ENCODE results near the gene BEND7. TPM values are rescaled to one million over a fixed set of nuclear protein-coding genes. Genes with fewer than 3 reads are reported as not detected.

BEND7 gene, protein sequence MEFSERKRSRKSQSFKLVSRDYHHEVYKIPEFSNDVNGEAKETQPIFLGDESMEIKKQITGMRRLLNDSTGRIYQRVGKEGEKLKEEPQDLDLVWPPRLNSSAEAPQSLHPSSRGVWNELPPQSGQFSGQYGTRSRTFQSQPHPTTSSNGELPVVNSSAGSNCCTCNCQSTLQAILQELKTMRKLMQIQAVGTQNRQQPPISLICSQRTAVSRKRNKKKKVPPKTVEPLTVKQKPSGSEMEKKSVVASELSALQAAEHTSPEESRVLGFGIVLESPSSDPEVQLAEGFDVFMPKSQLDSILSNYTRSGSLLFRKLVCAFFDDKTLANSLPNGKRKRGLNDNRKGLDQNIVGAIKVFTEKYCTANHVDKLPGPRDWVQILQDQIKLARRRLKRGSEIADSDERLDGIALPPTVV
- 10 to 100 TPM in 2 of 4 donors, 1 to 10 TPM in 2; 9.7 to 22.2 (median 14.3) TPM for total RNA-seq

DNA sequence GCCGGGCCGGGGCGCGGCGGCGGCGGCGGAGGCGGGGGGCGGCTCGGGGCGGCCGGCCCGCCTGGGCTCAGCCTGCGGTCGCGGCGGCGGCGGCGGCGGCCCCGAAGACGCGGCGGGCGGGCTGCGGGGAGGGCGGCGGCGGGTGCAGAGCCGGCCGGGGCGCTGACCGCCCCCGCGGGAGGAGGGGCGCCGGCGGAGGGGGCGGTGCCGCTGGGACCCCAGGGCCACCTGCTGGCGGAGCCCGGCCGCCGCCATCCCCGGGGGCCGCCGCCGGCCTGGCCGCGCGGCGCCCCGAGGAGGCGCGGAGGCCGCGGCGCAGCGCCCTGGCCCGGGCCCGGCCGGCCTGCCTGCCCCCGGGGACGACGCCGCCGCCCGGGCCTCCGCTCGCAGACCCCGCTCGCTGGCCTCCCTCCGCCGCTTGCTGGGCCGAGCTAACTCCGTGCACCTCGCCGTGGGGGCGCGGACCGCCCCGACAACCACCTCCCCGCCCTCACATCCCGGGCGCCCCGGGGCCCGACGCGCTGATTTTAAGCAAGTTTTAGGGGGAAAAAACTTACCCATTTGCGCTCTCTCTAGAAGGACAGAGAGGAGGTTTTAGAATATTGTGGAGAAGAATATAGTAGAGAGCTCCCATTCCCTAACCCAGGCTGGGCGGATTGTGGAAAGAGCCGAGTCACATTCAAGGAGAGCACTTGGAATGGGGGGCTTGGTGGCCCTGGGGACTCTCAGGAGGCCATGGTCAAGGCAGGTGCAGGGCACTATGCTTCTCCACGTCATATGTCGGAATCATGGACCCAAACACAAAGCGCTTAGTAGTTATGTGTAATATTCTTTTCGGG, at the start of gene BEND7:
Gene BEND7, minus strand, starts transcription at position 140 of the 839 bp plus-strand sequence. CDS start 481 bp downstream, outside the sequence.
- TF ChIP-seq, protein P1, sequence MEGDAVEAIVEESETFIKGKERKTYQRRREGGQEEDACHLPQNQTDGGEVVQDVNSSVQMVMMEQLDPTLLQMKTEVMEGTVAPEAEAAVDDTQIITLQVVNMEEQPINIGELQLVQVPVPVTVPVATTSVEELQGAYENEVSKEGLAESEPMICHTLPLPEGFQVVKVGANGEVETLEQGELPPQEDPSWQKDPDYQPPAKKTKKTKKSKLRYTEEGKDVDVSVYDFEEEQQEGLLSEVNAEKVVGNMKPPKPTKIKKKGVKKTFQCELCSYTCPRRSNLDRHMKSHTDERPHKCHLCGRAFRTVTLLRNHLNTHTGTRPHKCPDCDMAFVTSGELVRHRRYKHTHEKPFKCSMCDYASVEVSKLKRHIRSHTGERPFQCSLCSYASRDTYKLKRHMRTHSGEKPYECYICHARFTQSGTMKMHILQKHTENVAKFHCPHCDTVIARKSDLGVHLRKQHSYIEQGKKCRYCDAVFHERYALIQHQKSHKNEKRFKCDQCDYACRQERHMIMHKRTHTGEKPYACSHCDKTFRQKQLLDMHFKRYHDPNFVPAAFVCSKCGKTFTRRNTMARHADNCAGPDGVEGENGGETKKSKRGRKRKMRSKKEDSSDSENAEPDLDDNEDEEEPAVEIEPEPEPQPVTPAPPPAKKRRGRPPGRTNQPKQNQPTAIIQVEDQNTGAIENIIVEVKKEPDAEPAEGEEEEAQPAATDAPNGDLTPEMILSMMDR (IDR thresholded peaks at IDR 0.05) = no peak
- DNase-seq (ENCODE audit: low spot score) (no peak), ATAC-seq (ENCODE audit: low FRiP score) (peak; percentile 89)

DNA sequence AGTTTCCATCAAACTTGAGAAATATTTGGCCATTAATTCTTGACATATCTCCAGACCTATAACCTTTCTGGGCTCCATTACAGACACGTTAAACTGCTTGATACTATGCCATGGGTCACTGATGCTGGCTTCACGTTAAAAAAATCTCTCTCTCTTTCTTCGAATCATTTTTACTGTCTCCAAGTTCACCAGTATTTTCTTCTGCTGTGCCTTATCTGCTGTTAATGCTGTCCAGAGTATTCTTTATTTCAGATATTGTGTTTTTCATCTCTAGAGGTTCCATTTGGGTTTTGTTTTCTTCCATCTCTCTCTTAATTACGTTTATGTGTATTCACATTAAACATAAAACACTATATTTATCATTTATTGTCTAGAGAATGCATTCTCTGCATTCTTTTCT, 45.1 kb upstream of the BEND7 start:
- ATAC-seq (ENCODE audit: low FRiP score) (no peak), DNase-seq (ENCODE audit: low spot score) (no peak)
- TF ChIP-seq, protein P1 (IDR thresholded peaks at IDR 0.05) = no peak

DNA sequence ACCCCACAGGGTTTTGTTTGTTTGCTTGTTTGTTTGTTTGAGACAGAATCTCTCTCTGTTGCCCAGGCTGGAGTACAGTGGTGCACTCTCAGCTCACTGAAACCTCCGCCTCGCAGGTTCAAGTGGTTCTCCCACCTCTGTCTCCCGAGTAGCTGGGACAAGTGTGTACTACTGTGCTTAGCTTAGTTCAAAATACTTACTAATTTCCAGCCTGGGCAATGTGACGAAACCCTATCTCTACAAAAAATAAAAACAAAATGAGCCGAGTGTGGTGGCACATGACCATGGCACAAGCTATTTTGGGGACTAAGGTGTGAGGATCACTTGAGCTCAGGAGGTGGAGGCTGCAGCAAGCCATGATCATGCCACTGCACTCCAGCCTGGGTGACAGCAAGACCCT, 42.7 kb upstream of the BEND7 start:
- TF ChIP-seq, protein P1 (IDR thresholded peaks at IDR 0.05) = no peak
- DNase-seq (ENCODE audit: low spot score) = no peak
- no peak for ATAC-seq (ENCODE audit: low FRiP score)

DNA sequence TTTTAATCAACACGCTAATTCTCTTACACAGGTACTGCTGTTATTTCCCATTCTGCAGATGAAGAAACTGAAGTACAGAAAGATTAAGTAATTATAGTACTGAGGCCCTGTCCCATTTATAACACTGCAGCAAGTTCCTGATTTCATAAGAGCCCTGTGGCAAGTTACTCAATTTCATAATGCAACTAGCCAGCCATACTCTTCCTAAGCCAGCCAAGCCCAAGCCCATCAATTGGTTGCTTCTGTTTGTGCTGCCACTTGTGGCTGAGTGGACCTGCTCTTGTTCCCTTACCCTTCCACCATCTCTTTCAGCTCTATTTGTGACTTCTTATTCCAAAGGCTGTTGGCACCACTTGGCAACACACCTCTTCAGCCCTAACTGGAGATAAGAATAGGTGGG, 38.2 kb upstream of the BEND7 start:
- no peak for ATAC-seq (ENCODE audit: low FRiP score)
- TF ChIP-seq, protein P1 (IDR thresholded peaks at IDR 0.05) = no peak
- no peak for DNase-seq (ENCODE audit: low spot score)

DNA sequence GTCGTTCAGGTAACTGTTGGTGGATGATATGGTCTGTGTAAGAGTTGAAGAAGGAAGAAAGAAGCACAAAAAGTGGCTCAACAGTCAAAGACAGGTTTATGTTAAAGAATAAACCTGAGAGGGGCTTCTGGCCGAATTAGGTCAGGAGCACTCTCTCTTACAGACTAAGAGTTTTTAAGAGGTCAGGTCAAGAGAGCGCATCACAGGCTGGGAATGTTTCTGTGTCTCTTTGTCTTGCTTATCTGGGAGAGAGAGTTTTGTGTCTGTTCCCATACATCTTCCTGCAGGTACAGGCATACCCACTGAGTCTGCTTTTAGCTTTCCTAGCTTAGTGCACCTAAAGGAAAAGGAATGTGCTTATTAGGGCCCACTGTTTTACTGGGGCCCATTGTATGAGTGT, 35.8 kb upstream of the BEND7 start:
- ATAC-seq (ENCODE audit: low FRiP score) (no peak), DNase-seq (ENCODE audit: low spot score) (no peak)
- TF ChIP-seq, protein P1 (IDR thresholded peaks at IDR 0.05) = no peak

DNA sequence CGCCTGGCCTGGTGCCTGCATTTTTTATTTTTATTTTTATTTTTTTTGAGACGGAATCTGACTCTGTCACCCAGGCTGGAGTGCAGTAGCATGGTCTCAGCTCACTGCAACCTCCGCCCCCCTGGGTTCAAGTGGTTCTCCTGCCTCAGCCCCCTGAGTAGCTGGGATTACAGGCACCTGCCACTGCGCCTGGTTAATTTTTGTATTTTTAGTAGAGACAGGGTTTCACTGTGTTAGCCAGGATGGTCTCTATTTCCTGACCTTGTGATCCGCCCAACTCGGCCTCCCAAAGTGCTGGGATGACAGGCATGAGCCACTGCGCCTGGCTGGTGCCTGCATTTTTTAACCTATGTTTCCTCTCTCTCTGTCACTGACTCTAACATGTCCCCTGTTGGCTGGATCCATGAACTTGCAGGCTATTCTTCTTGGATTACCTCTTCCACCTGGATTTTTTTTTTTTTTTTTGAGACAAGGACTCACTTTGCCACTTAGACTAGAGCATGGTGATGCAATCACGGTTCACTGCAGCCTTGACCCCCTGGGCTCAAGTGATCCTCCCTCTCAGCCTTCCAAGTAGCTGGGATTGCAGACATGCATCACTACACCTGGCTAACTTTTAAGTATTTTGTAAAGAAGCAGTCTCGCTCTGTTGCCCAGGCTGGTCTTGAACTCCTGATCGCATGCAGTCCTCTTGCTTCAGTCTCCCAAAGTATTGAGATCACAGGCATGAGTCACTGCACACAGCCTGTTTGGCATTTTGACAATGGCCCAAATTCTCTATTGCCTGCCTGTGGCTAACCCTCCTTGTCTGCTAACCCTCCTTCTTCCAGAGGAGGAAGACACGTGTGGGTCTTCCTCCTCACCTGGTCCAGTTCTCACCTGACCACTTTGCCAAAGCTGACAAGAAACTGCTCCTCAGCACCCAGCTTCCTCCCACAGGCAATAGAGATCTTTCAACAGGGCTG, 34.9 kb upstream of the BEND7 start:
- TF ChIP-seq, protein P1 (IDR thresholded peaks at IDR 0.05) = no peak
- ATAC-seq (ENCODE audit: low FRiP score) (no peak), DNase-seq (ENCODE audit: low spot score) (no peak)

Measured in omental fat pad (tissue), 4 donors.